GM21381 (cell line): ENCODE measurements around the gene SULT4A1.

Experiments used
- ATAC-seq: cut with Tn5 transposase; IDR thresholded peaks from one replicate; pipeline ENCODE4 v1.9.1; 2021; ENCODE audit warnings: mild to moderate bottlenecking, moderate library complexity; ENCODE audit not compliant: unreplicated experiment

Gene SULT4A1

GRCh38 chr22:43846966-43847365 is 15.3 kb downstream of the SULT4A1 start:
- no peak for ATAC-seq

GRCh38 chr22:43845981-43846380 is 16.3 kb downstream of the SULT4A1 start:
- ATAC-seq, result no peak

- no peak for ATAC-seq
These were observed 17.5 kb downstream of the SULT4A1 start for GRCh38 chr22:43844560-43845545.

- no peak for ATAC-seq
These were observed 18.4 kb downstream of the SULT4A1 start for GRCh38 chr22:43843783-43844530.

- ATAC-seq, result no peak
These were observed 20.6 kb downstream of the SULT4A1 start for GRCh38 chr22:43841742-43842141.

- ATAC-seq, result no peak
These were observed 21.5 kb downstream of the SULT4A1 start for GRCh38 chr22:43840851-43841250.

- no peak for ATAC-seq
These were observed 21.9 kb downstream of the SULT4A1 start for GRCh38 chr22:43840431-43840830.

GRCh38 chr22:43839781-43840180 is 22.5 kb downstream of the SULT4A1 start:
- no peak for ATAC-seq

GRCh38 chr22:43838571-43839307 is 23.6 kb downstream of the SULT4A1 start:
- no peak for ATAC-seq

GRCh38 chr22:43838161-43838560 is 24.2 kb downstream of the SULT4A1 start:
- no peak for ATAC-seq

- ATAC-seq, result no peak
These were observed 24.6 kb downstream of the SULT4A1 start for GRCh38 chr22:43837666-43838065.

- no peak for ATAC-seq
These were observed 26.6 kb downstream of the SULT4A1 start for GRCh38 chr22:43835736-43836135.

GRCh38 chr22:43835166-43835565 is 27.1 kb downstream of the SULT4A1 start:
- ATAC-seq, result no peak

- ATAC-seq, result no peak
These were observed 28.8 kb downstream of the SULT4A1 start for GRCh38 chr22:43833286-43834240.

- no peak for ATAC-seq
These were observed 29.7 kb downstream of the SULT4A1 start for GRCh38 chr22:43832393-43833265.

GRCh38 chr22:43831561-43832392 is 30.5 kb downstream of the SULT4A1 start:
- no peak for ATAC-seq

- no peak for ATAC-seq
These were observed 31.3 kb downstream of the SULT4A1 start for GRCh38 chr22:43830931-43831560.
